IMR-90 (cell line): Measurements from ENCODE around the gene SOX8.

Source experiments
- CEBPB ChIP-seq: IDR thresholded peaks from 2 replicates; pipeline ENCODE4 v1.6.1; 2012; ENCODE audit warnings: low read depth, low read length, improper control_type of control experiment
- ELK1 ChIP-seq: fragments of 150-350 bp; IDR thresholded peaks from 2 replicates; pipeline ENCODE4 v1.6.1; 2016; ENCODE audit warnings: low read depth, mild to moderate bottlenecking, low read length, moderate library complexity, borderline replicate concordance
- FOS ChIP-seq: fragments of 150-350 bp; IDR thresholded peaks from 2 replicates; pipeline ENCODE4 v1.6.1; 2016; ENCODE audit warnings: low read depth, low read length
- NFE2L2 ChIP-seq: fragments of 150-350 bp; IDR thresholded peaks from 2 replicates; pipeline ENCODE4 v1.6.1; 2016; ENCODE audit warnings: low read depth, mild to moderate bottlenecking, low read length
- POLR2A ChIP-seq: IDR thresholded peaks from 2 replicates; pipeline ENCODE4 v1.6.1; 2012; ENCODE audit warnings: mild to moderate bottlenecking, low read depth, low read length
- RAD21 ChIP-seq: IDR thresholded peaks from 2 replicates; pipeline ENCODE4 v1.6.1; 2012; ENCODE audit warnings: low read length, improper control_type of control experiment
- RCOR1 ChIP-seq: IDR thresholded peaks from 2 replicates; pipeline ENCODE4 v1.6.1; 2012; ENCODE audit warnings: mild to moderate bottlenecking, low read length, improper control_type of control experiment; ENCODE audit not compliant: insufficient replicate concordance
- SMC3 ChIP-seq: fragments of 150-350 bp; IDR thresholded peaks from 2 replicates; pipeline ENCODE4 v1.6.1; 2016; ENCODE audit warnings: low read depth, mild to moderate bottlenecking, antibody characterized with exemption, low read length, moderate library complexity
- TF ChIP-seq, protein P1 (sequence below): conservative IDR thresholded peaks from 2 replicates; pipeline ENCODE4 v1.5.1; 2012; ENCODE audit warnings: mild to moderate bottlenecking, low read depth, low read length, improper control_type of control experiment
- TF ChIP-seq, protein P2 (sequence below): fragments of 150-350 bp; IDR thresholded peaks from 2 replicates; pipeline ENCODE4 v1.6.1; 2017; ENCODE audit warnings: mild to moderate bottlenecking, antibody characterized with exemption, low read length, low read depth

DNA sequence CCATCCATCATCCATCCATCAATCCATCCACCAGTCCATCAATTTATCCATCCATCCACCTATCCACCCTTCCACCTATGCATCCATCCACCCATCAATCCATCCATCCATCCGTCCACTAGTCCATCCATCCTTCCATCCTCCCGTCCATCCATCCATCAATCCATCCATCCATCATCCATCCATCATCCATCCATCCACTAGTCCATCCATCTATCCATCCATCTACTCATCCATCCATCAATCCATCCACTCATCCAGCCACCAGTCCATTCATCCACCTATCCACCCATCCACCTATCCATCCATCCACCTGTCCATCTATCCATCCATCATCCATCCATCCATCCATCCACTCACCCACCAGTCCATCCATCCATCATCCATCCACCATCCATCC, 51.0 kb downstream of the SOX8 start:
- TF ChIP-seq POLR2A (no peak), RAD21 (no peak), RCOR1 (no peak), CEBPB (no peak), ELK1 (no peak), SMC3 (no peak), NFE2L2 (no peak), FOS (no peak)
- TF ChIP-seq, protein P1, sequence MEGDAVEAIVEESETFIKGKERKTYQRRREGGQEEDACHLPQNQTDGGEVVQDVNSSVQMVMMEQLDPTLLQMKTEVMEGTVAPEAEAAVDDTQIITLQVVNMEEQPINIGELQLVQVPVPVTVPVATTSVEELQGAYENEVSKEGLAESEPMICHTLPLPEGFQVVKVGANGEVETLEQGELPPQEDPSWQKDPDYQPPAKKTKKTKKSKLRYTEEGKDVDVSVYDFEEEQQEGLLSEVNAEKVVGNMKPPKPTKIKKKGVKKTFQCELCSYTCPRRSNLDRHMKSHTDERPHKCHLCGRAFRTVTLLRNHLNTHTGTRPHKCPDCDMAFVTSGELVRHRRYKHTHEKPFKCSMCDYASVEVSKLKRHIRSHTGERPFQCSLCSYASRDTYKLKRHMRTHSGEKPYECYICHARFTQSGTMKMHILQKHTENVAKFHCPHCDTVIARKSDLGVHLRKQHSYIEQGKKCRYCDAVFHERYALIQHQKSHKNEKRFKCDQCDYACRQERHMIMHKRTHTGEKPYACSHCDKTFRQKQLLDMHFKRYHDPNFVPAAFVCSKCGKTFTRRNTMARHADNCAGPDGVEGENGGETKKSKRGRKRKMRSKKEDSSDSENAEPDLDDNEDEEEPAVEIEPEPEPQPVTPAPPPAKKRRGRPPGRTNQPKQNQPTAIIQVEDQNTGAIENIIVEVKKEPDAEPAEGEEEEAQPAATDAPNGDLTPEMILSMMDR: no peak
- TF ChIP-seq, protein P2, sequence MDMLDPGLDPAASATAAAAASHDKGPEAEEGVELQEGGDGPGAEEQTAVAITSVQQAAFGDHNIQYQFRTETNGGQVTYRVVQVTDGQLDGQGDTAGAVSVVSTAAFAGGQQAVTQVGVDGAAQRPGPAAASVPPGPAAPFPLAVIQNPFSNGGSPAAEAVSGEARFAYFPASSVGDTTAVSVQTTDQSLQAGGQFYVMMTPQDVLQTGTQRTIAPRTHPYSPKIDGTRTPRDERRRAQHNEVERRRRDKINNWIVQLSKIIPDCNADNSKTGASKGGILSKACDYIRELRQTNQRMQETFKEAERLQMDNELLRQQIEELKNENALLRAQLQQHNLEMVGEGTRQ: no peak
